Measurements from ENCODE around the gene CIRBP.
"Not testable (repeated sequence)": the region's sequence is repeated elsewhere in the genome, so short reads cannot be mapped to it uniquely, and the experiment has no call there.

CIRBP gene

DNA sequence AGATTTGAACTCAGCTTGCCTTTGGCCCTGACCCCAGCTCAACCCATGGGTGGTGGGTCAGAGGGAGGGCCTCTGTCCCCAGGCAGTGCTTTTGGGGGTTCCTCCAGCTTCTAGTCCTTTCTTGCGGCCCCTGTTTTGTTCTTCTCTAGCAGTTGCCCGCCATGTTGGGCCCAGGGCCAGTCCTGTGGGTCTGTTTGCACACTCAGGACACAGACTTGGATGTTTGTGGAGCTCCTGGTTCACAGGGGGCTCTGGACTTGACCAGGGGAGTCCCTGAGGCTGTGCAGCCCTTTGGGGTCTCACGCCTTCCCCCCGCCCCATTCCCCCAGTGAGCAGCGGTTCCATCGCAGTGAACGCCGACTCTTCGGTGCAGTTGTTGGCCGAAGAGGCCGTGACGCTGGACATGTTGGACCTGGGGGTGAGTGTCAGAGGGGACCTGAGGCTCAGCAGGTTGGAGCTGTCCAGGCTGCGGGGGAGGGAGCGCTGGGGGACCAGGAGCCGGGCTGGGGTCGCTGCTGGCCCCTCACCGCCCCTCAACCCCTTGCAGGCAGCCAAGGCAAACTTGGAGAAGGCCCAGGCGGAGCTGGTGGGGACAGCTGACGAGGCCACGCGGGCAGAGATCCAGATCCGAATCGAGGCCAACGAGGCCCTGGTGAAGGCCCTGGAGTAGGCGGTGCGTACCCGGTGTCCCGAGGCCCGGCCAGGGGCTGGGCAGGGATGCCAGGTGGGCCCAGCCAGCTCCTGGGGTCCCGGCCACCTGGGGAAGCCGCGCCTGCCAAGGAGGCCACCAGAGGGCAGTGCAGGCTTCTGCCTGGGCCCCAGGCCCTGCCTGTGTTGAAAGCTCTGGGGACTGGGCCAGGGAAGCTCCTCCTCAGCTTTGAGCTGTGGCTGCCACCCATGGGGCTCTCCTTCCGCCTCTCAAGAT, 25.1 kb upstream of the CIRBP start:
- peak; percentile 73 to 77 for DNase-seq (ENCODE audit: low read depth in 2 of 2)

DNA sequence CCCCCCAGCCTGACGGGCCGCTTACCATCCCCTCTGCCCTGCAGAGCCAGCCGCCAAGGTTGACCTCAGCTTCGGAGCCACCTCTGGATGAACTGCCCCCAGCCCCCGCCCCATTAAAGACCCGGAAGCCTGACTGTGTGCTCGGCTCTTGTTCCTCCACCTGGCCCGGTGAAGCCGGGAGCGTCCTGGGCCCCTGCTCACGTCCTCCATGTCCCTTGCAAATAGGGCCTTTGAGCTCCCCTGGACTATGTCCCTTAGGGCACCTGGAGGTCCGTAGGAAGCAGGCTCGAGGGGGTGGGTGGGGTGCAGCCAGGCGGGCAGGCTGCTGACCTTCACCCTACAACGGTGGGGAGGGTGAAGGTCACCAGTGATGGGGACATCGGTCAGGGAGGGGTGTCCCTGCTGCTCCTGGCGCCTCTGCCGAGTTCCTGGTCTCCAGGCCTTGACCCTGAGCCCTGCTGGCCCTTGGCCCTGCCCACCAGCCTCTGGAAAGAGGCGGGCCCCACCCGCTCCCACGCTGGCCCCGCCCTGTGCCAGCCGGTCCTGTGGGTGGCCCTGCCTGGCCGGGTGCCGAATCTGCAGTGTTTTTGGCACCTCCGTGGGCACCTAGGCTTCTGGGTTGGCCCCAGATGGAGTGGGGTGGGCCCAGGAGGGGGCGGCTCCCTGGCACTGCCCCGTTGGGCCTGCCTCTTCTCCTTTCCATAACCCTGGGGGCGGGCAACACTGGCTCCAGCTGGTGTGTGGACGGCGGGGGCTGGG, 24.3 kb upstream of the CIRBP start:
- DNase-seq (ENCODE audit: low read depth in 2 of 2), result no peak

DNA sequence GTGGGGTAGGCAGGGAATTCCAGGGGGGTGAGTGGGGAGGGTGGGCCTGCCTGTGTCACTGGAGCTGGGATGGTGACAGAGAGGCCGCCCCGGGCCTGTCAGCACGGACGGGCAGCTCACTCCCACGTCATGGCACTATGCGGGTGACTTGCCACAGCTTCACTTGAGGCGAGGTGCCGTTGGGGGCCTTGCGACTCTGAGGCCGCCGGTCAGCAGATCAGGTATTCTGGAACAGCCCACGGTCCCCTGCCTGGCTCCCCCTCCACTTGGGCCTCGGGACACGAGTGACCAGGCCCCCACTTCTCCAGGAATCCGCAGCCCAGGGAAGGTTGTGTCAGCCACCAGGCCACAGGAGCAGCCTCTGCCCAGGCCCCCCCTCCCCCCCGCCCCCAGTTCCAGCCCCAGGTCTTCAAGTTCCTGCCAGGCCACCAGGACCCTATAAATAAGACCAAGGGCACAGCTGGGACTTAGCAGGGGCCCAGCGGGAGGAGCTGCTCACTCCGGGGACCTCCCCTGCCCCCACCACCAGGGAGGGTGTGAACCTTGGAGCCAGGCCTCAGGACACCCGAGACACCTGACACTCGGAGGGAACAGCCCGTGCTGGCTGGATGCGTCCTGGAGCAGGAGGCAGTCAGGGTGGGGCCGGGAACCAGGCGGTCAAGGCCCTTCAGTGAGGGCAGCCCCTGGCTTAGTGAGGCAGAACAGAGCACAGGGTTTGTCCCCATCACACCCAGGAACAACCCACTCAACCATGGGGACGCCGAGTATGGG, 23.5 kb upstream of the CIRBP start:
- DNase-seq (ENCODE audit: low read depth in 2 of 2), result no peak

DNA sequence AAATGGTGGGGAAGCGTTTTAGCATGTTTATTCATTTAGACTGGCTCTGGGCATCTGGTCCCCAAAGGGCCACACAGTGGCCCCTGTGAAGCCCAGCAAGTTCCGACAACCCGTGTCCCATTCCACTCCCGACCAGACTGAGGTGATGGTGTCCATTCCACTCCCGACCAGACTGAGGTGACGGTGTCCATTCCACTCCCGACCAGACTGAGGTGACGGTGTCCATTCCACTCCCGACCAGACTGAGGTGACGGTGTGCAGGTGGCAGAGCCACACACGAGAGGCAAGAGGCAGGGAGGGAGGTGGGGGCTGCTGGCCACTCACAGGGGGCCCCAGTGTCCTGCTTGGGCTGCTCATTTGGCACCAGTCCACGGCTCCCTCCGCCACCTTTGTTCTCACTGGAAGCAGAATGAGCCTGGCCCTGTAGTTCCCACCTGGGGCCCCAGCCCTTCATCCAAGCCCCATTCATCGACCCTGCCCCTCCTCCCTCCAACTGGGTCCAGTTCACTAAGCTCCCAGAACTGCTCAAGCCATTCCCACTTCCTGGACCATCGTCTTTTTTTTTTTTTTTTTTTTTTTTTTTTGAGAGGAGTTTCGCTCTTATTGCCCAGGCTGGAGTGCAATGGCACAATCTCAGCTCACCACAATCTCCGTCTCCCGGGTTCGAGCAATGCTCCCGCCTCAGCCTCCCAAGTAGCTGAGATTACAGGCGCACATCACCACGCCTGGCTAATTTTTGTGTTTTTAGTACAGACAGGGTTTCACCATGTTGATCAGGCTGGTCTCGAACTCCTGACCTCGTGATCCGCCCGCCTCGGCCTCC, 22.7 kb upstream of the CIRBP start:
- not testable (repeated sequence) for DNase-seq (ENCODE audit: low read depth in 2 of 2)

DNA sequence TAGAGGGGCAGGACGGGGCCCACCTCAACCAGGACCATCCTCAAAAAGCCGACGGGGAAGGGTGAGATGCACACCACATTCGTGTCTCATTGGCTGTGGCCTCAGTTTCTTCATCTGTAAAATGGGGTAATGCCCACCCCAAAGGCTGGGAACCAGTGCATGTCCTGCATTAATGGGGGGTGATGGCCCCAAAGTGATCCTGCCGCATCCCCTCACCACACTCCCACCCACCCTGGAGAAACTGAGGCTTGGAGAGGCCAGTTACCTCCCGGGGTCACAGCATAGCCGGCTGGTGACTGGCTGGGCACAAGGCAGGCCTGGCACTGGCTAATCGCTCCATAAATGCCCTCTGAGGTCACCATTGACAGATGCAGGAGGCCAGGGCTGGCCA, 21.4 kb upstream of the CIRBP start:
- no peak for DNase-seq (ENCODE audit: low read depth in 2 of 2)

DNA sequence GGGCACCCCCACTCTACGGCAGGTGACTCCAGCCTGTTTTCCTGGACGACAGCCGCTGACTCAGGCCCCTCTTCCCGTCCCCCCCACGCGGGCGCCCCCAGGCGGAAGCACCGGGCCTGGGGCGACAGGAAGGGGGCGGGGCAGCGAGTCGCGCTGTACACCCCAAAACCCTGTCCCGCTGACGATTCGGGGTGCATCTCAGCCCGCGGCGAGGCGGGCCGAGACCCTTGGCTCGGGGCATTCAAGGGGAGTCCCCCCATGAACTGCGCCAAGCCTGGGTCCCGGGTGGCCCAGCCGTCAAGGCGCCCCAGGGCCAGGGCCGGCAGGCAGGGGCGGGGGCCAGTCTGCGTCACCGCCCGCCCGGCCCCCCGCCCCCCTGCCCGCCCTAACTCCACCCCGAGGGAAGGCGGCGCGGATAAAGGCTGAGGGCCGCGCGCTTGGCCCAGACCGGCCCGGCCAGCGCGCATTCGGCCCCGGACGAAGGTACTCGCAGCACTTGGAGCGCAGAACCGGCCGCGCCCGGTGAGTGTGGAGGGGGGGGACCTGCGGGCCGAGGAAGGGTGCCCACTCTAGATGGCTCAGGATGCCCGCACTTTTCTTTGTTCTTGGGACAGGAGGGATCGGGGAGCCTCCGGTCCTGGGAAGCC, 20.9 kb upstream of the CIRBP start, which contains the start of gene MIDN:
Gene MIDN (plus strand): TSS at position 445 of the 647 bp plus-strand sequence. CDS start 1,714 bp downstream, outside the sequence.
- no peak for DNase-seq (ENCODE audit: low read depth in 2 of 2)

DNA sequence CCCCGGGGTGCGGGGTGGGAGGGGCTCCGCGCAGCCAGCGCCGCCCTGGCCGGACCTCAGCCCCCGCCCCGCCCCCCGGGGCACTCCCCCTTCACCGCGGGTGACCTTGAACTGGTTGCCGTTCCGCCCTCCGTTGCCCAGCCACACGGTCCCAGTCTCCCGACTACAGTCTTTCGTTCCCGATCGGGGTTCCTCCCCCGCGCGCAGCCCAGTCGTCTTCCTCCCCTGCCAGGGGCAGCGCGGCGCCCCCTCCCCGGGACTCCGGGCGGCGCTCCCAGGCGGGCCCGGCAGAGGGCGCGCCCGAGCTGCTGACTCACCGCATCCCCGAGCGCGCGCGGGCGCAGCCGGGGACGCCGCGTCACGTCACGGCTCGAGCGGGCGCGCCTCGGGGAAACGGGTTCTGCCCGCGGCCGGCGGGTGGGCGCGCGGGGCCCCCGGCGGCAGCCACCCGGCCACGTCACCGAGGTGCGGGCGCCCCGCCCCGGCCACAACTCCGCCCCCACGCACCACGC, 20.3 kb upstream of the CIRBP start:
- DNase-seq (ENCODE audit: low read depth in 2 of 2), result peak; percentile 62 to 74

DNA sequence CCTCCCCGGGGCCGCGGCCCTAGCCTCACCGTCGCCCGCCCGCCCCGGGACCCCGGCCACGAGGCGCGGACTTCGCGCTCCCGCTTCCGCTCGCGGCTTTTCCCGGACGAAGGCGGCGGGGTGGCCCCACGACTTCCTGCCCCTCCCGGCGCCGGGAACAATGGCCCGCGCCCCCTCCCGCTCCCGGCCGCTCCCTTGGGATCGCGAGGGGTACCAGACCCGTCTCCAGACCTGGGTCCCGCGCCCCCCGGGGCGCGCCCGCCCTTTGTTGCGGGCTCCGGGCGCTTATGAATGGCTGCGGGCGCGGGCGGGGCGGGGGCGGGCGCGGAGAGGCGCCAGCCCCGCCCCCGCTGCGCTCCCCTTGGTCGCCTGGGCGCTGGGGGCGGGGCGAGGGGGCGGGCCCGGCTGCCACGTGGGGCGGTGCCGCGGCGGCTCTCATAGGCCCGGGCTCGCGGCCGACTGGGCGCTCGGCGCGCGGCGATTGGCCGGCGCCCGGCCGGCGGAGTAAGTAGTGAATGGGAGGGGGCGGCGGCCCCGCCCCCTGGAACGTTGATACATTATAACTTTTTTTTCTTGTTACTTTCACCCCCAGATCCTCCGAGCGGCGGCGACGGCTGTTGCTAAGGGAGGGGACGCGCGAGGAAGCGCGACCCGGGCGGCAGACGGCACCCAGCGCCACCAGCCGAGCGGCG, 19.7 kb upstream of the CIRBP start:
- DNase-seq (ENCODE audit: low read depth in 2 of 2), result peak; percentile 89 to 96

DNA sequence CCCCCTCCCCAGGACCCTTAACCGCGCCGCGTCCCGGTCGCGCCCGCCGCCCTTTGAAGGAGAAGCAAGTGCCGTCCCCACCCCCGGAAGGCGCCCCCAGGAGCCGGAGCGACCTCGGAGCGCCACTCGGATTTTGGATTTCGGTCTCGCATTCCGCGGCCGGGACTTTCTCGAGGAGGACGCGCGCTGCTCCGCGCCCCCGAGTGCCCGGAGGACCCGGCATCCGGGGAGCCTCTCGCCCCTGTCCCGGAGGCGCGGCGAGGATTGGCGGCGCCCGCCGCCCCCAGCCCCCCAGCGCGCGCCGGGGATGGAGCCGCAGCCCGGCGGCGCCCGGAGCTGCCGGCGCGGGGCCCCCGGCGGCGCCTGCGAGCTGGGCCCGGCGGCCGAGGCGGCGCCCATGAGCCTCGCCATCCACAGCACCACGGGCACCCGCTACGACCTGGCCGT, 19.1 kb upstream of the CIRBP start:
- no peak for DNase-seq (ENCODE audit: low read depth in 2 of 2)

DNA sequence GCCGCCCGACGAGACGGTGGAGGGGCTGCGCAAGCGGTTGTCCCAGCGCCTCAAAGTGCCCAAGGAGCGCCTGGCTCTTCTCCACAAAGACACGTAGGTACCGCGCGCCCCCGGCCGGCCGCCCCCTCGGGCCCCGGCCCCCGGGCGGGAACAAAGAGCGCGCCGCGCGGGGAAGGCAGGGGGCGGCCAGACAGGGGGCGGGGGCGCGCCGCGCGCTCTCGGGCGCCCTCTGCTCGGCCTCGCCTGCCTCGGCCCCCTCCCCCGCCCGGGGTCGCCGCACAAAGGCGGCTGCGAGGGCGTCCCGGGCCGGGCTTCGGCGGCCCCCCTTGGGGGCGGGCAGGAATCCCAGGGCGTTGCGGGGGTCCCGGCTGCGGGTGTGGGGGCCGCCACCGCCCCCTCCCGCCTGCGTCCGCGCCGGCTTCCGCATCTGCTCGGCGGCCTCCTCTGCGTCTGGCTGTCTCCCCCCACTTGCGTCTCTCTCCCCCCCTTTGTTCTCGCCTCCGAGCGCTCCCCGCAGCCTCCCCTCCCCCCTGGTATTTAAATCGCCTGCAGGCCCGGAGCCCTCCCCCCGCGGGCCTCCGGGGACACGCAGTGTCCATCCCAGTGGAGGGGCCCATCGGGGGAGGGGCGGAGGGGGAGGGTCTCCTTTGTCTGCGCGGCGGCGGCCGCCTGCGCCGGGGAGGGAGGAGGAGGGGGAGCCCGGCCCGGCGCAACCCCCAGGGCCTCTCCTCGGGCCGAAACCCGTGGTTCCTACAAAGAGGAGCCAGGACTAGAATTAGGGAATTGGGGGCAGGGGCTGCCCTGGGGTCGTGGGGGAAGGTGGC, 18.5 kb upstream of the CIRBP start:
- DNase-seq (ENCODE audit: low read depth in 2 of 2), result no peak

DNA sequence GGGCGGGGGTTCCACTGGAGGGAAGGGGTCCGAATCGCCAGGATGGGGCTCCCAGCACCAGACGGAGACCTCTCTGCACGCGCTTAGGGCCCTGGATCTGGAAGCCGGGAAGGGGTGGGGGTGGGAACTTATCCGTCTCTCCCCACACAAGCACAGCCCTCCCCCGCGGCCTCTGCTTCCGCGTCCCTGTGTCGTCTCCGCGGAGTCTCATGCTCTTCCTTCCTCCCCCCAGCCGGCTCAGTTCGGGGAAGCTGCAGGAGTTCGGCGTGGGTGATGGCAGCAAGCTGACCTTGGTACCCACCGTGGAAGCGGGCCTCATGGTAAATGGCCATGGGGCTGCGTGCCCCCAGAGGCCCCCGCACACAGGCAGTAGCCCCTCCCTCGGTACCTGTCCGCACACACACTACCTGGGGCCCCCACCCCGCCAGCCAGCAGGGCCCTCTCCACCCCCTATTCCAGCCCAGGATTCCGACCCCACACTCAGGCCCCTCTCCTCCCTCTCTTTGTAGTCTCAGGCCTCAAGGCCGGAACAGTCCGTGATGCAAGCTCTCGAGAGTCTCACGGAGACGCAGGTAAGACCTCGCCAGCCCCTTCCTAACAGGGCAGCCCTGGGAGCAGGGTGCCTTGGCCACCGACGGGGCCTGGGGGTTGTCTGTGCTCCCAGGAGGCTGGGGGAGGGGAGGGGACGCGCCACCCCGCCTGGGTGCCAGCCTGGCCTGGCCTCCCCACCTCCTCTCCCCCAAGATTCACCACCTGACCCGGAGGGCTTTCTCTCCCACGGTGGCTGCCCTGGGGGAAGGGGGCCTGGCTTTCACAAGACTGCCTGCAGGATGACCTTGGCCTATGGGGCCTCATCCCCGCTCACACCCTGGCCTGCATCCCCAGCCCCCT, 17.6 kb upstream of the CIRBP start:
- DNase-seq (ENCODE audit: low read depth in 2 of 2), result no peak

DNA sequence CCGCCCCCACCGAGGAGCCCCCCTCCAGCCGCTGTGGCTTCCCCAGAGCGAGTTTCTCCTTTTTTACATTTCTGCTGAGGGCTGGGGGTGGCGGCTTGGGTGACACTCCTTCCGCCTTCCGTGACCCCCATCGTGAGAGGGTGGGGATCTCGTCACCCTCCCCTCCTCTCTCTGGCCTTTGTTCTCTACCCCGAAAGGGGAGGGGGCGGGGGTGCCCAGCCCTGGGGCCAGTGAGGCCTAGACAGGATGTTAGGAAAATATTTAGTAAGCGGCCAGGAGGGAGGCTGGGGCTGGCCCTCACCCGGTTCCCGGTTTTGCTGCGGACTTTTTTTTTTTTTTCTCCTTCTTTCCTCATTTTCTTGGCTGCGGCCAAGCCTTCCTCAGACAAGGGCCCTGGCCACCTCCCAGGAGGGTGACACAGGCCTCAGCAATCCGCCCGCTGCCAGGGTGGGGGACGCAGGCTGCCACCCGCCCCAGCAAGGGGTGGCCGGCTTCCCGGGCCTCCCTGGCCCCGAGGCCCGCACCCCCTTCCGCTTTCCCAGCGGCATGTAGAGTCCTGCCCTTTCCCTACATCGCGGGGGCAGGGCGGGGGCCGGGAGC, 16.8 kb upstream of the CIRBP start:
- no peak for DNase-seq (ENCODE audit: low read depth in 2 of 2)

DNA sequence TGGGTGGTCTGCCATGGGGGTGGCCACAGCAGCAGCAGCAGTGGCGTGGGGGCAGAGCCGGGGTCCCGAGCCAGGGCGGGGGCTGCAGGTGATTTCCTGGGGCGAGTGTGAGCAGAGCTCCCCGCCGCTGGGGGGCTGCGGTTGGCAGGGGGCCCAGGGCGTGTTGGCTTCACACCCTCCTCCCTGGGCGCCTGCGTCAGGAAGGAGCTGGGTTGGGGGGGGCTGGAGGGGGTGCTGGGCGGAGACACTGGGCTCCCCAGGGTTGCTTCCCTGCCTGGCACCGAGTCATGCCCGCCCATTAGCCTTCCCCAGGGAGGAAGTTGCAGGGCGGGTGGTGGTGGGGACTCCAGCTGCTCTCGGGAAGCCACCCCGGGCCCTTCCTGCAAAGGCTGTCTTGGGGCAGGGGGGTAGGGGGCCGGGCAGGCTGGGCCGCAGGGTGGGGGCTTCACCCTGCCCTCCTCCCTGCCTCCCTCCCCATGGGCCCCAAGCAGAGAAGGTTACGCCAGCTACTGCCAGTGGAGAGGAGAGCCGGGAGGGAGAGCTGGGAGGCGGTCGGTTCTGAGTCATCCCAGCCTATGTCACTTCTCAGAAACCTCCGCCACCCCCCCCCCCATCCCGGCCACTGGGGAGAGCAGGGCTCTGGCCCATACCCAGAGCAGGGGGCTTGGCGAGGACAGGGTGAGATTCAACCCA, 16.2 kb upstream of the CIRBP start:
- DNase-seq (ENCODE audit: low read depth in 2 of 2), result no peak

DNA sequence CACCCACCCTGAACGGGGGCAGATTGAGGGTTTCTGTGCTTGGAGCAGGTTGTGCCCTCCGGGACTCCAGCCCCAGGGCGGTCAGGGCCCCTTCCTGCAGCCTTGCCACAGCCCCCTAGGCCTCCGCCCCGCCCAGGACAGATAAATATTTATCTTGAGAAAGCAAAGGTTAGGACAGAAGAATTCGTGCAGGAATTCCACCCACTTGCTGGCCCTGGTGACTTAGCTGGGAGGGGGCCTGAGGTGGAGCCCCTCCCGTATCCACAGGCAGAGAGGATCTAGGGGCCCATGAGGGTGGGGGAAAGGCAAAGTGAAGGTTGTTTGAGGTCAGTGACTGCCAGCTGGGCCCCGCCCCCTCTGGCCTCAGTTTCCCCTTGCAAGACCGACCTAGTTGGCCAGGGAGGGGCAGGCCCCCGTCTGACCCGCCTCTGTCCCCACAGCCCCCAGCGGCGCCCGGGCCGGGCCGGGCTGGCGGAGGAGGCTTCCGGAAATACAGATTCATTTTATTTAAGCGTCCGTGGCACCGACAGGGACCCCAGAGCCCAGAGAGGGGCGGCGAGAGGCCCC, 15.5 kb upstream of the CIRBP start:
- DNase-seq (ENCODE audit: low read depth in 2 of 2), result no peak

DNA sequence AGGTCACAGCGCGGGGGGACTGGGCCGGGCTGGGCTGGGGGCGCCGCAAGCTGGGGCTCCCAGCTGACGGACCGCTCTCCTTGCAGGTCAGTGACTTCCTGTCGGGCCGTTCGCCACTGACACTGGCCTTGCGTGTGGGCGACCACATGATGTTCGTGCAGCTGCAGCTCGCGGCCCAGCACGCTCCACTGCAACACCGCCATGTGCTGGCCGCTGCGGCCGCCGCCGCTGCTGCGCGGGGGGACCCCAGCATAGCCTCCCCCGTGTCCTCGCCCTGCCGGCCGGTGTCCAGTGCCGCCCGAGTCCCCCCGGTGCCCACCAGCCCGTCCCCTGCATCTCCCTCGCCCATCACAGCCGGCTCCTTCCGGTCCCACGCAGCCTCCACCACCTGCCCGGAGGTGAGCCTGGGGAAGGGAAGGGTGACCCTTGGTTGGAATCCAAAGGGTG, 15.0 kb upstream of the CIRBP start:
- no peak for DNase-seq (ENCODE audit: low read depth in 2 of 2)

DNA sequence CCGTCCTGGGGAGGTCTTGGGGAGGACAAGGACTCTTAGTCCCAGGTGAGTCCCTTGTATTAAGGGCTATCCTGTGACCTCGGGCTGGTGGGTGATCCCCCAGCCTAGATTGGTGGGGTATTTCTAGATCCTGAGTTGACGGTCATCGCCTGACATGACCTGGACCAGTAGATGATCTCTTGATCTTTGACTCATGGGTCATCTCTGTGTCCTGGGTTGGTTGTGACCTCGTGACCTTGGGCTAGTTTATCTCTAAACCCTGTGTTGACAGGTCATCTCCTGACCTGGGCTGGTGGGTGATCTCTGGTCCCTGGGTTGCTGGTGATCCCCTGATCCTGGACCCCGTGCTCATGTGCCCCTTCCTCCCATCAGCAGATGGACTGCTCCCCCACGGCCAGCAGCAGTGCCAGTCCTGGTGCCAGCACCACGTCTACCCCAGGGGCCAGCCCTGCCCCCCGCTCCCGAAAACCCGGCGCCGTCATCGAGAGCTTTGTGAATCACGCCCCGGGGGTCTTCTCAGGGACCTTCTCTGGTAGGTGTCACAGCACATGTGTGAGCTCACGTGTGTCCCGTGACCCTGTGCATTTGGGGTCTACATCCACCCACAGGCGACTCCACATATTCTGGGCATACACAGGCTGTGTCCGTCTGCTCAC, 14.5 kb upstream of the CIRBP start:
- no peak for DNase-seq (ENCODE audit: low read depth in 2 of 2)

Data from stimulated activated CD4-positive, alpha-beta T cell treated with anti-CD3 and anti-CD28 coated beads, Interleukin-1b, Interleukin-23, amount 100 ng/mL, for 1 hour (primary cell).